Transverse colon (tissue), 4 donors: ENCODE results near the gene MYL6B.

ENCODE experiments used
- CTCF ChIP-seq, 5 experiments: fragments of 200-600 bp in 3 of 5; fragments of 450-650 bp in 2 of 5; sonication (generic) in 3 of 5; IDR thresholded peaks; 1 replicate in 2 of 5; 2 replicates in 3 of 5; pipeline ENCODE4 v1.5.1; 2016 to 2017; ENCODE audit warnings: antibody characterized with exemption in 5 of 5, inconsistent platforms in 3 of 5, mild to moderate bottlenecking in 2 of 5, moderate library complexity in 1 of 5
- EP300 ChIP-seq: sonication (generic); formaldehyde crosslinking; IDR thresholded peaks from one replicate; pipeline ENCODE4 v1.6.1; 2017; ENCODE audit warnings: antibody characterized with exemption, low read depth
- POLR2AphosphoS5 ChIP-seq, 3 donors: sonication (generic); formaldehyde crosslinking; IDR thresholded peaks; one replicate each; pipeline ENCODE4 v1.6.1; 2016; ENCODE audit warnings: antibody characterized with exemption in 3 of 3

- no peak for TF ChIP-seq CTCF (IDR thresholded peaks at IDR 0.05)
- no peak for TF ChIP-seq POLR2AphosphoS5 (IDR thresholded peaks at IDR 0.05)
- TF ChIP-seq EP300: no peak
These were observed 26.0 kb downstream of the MYL6B start for GRCh38 chr12:56178347-56178746.
